K562 (cell line): ENCODE measurements around the gene BCKDK. TPM values are rescaled to one million over a fixed set of nuclear protein-coding genes. Genes with fewer than 3 reads are reported as not detected.

Experiments used
- ATAC-seq: fragments of 200-7000 bp; cut with Tn5 transposase; 3 replicates; pipeline ENCODE4 v1.9.1; 2020; ENCODE audit warnings: moderate library complexity
- BruUV-seq: library from RNA; stranded (reverse); fragments of 400-500 nt; replicated peaks from 2 replicates; lab custom pipeline; 2021; lab: Mats Ljungman, UMichigan
- CTCF ChIA-PET: fragments of 300-600 bp; formaldehyde crosslinking; extraction: SDS; loops from one replicate; lab custom pipeline; 2021; ENCODE audit warnings: low intra/inter-chr PET ratio; lab: Yijun Ruan, JAX
- POLR2A ChIA-PET: fragments of 300-600, 350-650 bp; sonication (Branson Sonifier 250); formaldehyde crosslinking; extraction: SDS; loops from one replicate; lab custom pipeline; 2021; ENCODE audit warnings: antibody characterized with exemption, inconsistent platforms; lab: Yijun Ruan, JAX
- DNase-seq, 4 experiments: peaks; one replicate each; pipeline versions ENCODE4 v3.0.0 to v3.0.0-alpha.2; 2011 to 2018; ENCODE audit warnings: low spot score in 3 of 4, mixed read lengths in 3 of 4; ENCODE audit errors: extremely low read depth in 1 of 4
- FAIRE-seq: peaks from 2 replicates; lab custom pipeline; 2011; peaks lifted over from hg19 to GRCh38; lab: Jason Lieb, UNC
- H2AFZ ChIP-seq: 2 replicates; pipeline ENCODE4 v1.6.0; 2011; ENCODE audit warnings: low read depth, low read length, control low read depth, inconsistent platforms
- H3K27ac ChIP-seq: fragments of 200-600 bp; 3 replicates; pipeline ENCODE4 v1.8.0; 2011; ENCODE audit warnings: low read depth, mild to moderate bottlenecking, control low read depth, inconsistent platforms, low read length, moderate library complexity, mixed read lengths; ENCODE audit errors: extremely low read depth
- H3K27me3 ChIP-seq, 2 experiments: fragments of 300-600 bp in 1 of 2; 2 replicates in 1 of 2; 3 replicates in 1 of 2; pipeline versions ENCODE4 v1.6.0 to v1.8.0; 2011; ENCODE audit warnings: inconsistent platforms in 2 of 2, low read length in 2 of 2, mild to moderate bottlenecking in 1 of 2, mixed read lengths in 1 of 2, moderate library complexity in 1 of 2; ENCODE audit not compliant: control insufficient read depth in 2 of 2, insufficient read depth in 2 of 2
- H3K36me3 ChIP-seq: fragments of 300-600 bp; 3 replicates; pipeline ENCODE4 v1.8.0; 2011; ENCODE audit warnings: mild to moderate bottlenecking, low read length, inconsistent platforms; ENCODE audit not compliant: control insufficient read depth, insufficient read depth
- H3K4me1 ChIP-seq, 2 experiments: fragments of 200-600 bp in 1 of 2; replicated peaks in 1 of 2; 2 replicates in 1 of 2; 3 replicates in 1 of 2; pipeline versions ENCODE4 v1.5.1 to v1.8.0; 2011; ENCODE audit warnings: inconsistent platforms in 2 of 2, low read length in 2 of 2, mild to moderate bottlenecking in 1 of 2, mixed read lengths in 1 of 2, moderate library complexity in 1 of 2; ENCODE audit not compliant: control insufficient read depth in 2 of 2, insufficient read depth in 2 of 2
- H3K4me2 ChIP-seq: 2 replicates; pipeline ENCODE4 v1.6.1; 2011; ENCODE audit warnings: low read length, control low read depth, inconsistent platforms, mixed read lengths; ENCODE audit not compliant: insufficient read depth
- H3K4me3 ChIP-seq: fragments of 200-600 bp; sonication (generic), shearing (Covaris generic); 2 replicates; pipeline ENCODE4 v1.5.1; 2016; ENCODE audit warnings: control low read depth, inconsistent platforms
- H3K79me2 ChIP-seq: fragments of 200-600 bp; 3 replicates; pipeline ENCODE4 v1.8.0; 2011; ENCODE audit warnings: low read length, inconsistent platforms; ENCODE audit not compliant: control insufficient read depth, insufficient read depth
- H3K9ac ChIP-seq, 2 experiments: 2 replicates each; pipeline versions ENCODE4 v1.6.0 to v1.6.1; 2011; ENCODE audit warnings: low read depth in 2 of 2, low read length in 2 of 2, control low read depth in 1 of 2, inconsistent platforms in 1 of 2, mild to moderate bottlenecking in 1 of 2, mixed read lengths in 1 of 2; ENCODE audit not compliant: insufficient read depth in 1 of 2
- H3K9me1 ChIP-seq: one replicate; pipeline ENCODE4 v1.6.0; 2011; ENCODE audit warnings: inconsistent platforms, mild to moderate bottlenecking, low read length, moderate library complexity; ENCODE audit not compliant: control insufficient read depth, insufficient read depth
- H3K9me3 ChIP-seq: replicated peaks from 2 replicates; pipeline ENCODE4 v1.5.1; 2011; ENCODE audit warnings: low read depth, low read length, inconsistent platforms; ENCODE audit not compliant: control insufficient read depth, insufficient read depth
- H4K20me1 ChIP-seq: replicated peaks from 2 replicates; pipeline ENCODE4 v1.6.1; 2011; ENCODE audit warnings: low read length, inconsistent platforms, mixed read lengths; ENCODE audit not compliant: control insufficient read depth, insufficient read depth
- POLR2G ChIP-seq: fragments of 200-400 bp; formaldehyde crosslinking; IDR thresholded peaks from 2 replicates; pipeline ENCODE4 v1.6.1; 2017; ENCODE audit warnings: low read depth, mild to moderate bottlenecking, antibody characterized with exemption, low read length, moderate library complexity
- TSC22D4 ChIP-seq: fragments of 450-650 bp; IDR thresholded peaks from 2 replicates; pipeline ENCODE4 v1.6.1; 2016; ENCODE audit warnings: missing genetic modification characterization, missing biosample characterization, control low read depth
- ZBTB11 ChIP-seq, 3 experiments: fragments of 200-800 bp in 1 of 3; fragments of 250-450 bp in 1 of 3; fragments of 450-650 bp in 1 of 3; sonication (Bioruptor Pico) in 1 of 3; sonication (Bioruptor generic) in 1 of 3; formaldehyde crosslinking in 1 of 3; IDR thresholded peaks; 2 replicates each; pipeline versions ENCODE4 v1.6.1 to v1.8.0; 2016 to 2022; ENCODE audit warnings: mild to moderate bottlenecking in 2 of 3, missing genetic modification characterization in 2 of 3, missing compliant biosample characterization in 1 of 3, moderate library complexity in 1 of 3
- ZNF311 ChIP-seq: fragments of 250-450 bp; sonication (Bioruptor Pico); IDR thresholded peaks from 2 replicates; pipeline ENCODE4 v1.4.0; 2020; ENCODE audit warnings: mild to moderate bottlenecking, moderate library complexity
- ZNF780A ChIP-seq: fragments of 250-450 bp; sonication (Bioruptor Pico); IDR thresholded peaks from 2 replicates; pipeline ENCODE4 v1.5.0; 2021; ENCODE audit warnings: mild to moderate bottlenecking
- WGBS: fragments of 100-300 bp; shearing (Covaris generic); methylation state at CpG from one replicate; pipeline ENCODE4 v1.1.6; 2016; ENCODE audit warnings: low coverage, mixed read lengths; ENCODE audit not compliant: insufficient coverage; ENCODE audit errors: missing lambda C conversion rate; 5-methylcytosine and 5-hydroxymethylcytosine counted together
- in situ Hi-C: fragments of 300-500 bp; cut with MboI; formaldehyde crosslinking; loops from 4 replicates; pipeline ENCODE4 v1.15.0; 2018; ENCODE audit warnings: inconsistent platforms, mixed read lengths
- intact Hi-C: fragments of 100-400 bp; cut with micrococcal nuclease; formaldehyde crosslinking; loops from 2 replicates; pipeline ENCODE4 v1.14.2; 2022
- polyA plus RNA-seq, 8 experiments: library from polyadenylated mRNA; depleted of rRNA in 4 of 8; stranded (reverse) in 5 of 8; unstranded in 3 of 8; fragments of >200 nt; fragmentation: Nextera tagmentation in 2 of 8; fragmentation: Illumina TruSeq in 1 of 8; extraction: Ambion mirVana in 2 of 8; extraction: Trizol in 1 of 8; gene quantifications; 2 replicates each; pipeline versions ENCODE4 v1.2.1 to v1.2.3, GENCODE V29; 2011 to 2014; ENCODE audit warnings: inconsistent platforms in 1 of 8, missing spikeins in 1 of 8
- total RNA-seq, 7 experiments: library from RNA; depleted of rRNA in 6 of 7; stranded (reverse); fragments of >200 nt in 6 of 7; fragmentation: Illumina TruSeq in 2 of 7; extraction: Trizol in 2 of 7; gene quantifications; 2 replicates each; pipeline versions ENCODE4 v1.2.1 to v1.2.3, GENCODE V29; 2011 to 2021; ENCODE audit warnings: low replicate concordance in 1 of 7
- TF ChIP-seq, protein P1 (sequence below): fragments of 450-650 bp; IDR thresholded peaks from 2 replicates; pipeline ENCODE4 v1.6.1; 2016; ENCODE audit warnings: antibody characterized with exemption

The BCKDK gene
- total and polyA plus RNA-seq, 9 of the 15 experiments (the other 6 are each of a cell fraction or from before 2014, with no cell fraction given): 0.58 to 34.8 (median 13.1) TPM

DNA sequence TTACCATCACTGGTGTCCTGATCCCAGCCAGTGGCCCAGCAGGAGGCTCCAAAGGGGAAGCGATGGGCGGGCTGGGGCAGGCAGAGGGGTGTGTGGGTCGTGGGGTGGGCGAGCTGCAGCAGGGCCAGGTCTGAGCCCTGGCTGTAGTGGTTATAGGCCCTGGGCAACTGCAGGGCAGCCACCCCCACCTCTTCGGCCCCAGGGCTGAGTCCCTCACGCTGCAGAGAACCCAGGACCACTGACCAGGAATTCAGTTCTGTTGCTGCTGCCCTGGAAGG lies 21.6 kb upstream of the BCKDK start:
- no peaks in the 10 kb centered on the region for H3K79me2 ChIP-seq
- WGBS: 100% methylated on average over 1 of the region's 6 CpGs
- POLR2A ChIA-PET: interaction anchor here (0.6 to 3.4 kb wide), 5 partner anchors 9 to 1160 kb away, joined by 3 to 32 read pairs (median 3); partner anchors contain the start of genes ZNF646 and ZNF668
- TF ChIP-seq, protein P1, sequence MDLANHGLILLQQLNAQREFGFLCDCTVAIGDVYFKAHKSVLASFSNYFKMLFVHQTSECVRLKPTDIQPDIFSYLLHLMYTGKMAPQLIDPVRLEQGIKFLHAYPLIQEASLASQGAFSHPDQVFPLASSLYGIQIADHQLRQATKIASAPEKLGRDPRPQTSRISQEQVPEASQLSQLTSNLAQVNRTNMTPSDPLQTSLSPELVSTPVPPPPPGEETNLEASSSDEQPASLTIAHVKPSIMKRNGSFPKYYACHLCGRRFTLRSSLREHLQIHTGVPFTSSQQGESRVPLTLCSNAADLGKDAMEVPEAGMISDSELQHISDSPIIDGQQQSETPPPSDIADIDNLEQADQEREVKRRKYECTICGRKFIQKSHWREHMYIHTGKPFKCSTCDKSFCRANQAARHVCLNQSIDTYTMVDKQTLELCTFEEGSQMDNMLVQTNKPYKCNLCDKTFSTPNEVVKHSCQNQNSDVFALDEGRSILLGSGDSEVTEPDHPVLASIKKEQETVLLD: no peak
- TF ChIP-seq TSC22D4 (tag) (no peak), ZNF311 (CRISPR knock-in tag) (no peak), ZNF780A (no peak)
- TF ChIP-seq, all 486 proteins: peak for 0
- DNase-seq (no peak), ATAC-seq (no peak), FAIRE-seq (no peak)
- Histone ChIP-seq H3K27ac (no peak overlapping the region), H2AFZ (no peak overlapping the region), H3K4me1 (peaks cover 0 to 57% of the 10 kb centered on the region in 2 experiments; a peak in 3 of 5 replicates), H3K9ac (0 out of 4 replicates have a peak overlapping the region, but pooled peaks of 1 of the 2 experiments have one; percentile 19), H3K9me1 (no peaks in the 10 kb centered on the region), H3K4me3 (no peak overlapping the region), H3K4me2 (no peak overlapping the region), H3K36me3 (peaks cover 56% of the 10 kb centered on the region; the same call in 2 of the 3 replicates), H3K27me3 (no peaks in the 10 kb centered on the region), H4K20me1 (0 out of 2 replicates have a peak, but pooled peaks cover 5% of the 10 kb centered on the region), H3K9me3 (no peaks in the 10 kb centered on the region)
- no TSS peak for BruUV-seq
- intact Hi-C loops: no loop called here
- in situ Hi-C loops: no loop called here
- CTCF ChIA-PET: no interaction called here

GRCh38 chr16:31087481-31087880 lies 20.7 kb upstream of the BCKDK start:
- ChIA-PET CTCF (no interaction called here), POLR2A (interaction anchor here (0.5 to 1.2 kb wide), 8 partner anchors 8 to 356 kb away, joined by 3 to 5 read pairs (median 4); partner anchors contain the start of genes ZNF646 and ZNF668)
- Histone ChIP-seq H3K27ac (no peak overlapping the region), H3K9me1 (no peaks in the 10 kb centered on the region), H3K27me3 (no peaks in the 10 kb centered on the region), H3K79me2 (peaks cover 3% of the 10 kb centered on the region), H3K36me3 (peaks cover 51% of the 10 kb centered on the region; the same call in 2 of the 3 replicates), H2AFZ (no peak overlapping the region), H3K9ac (peak overlapping the region in 1 of 2 experiments; percentile 74; a peak in 2 of 4 replicates)
- BruUV-seq: no TSS peak
- no peak for DNase-seq
- 85% methylated on average over 8 of the region's 8 CpGs for WGBS
- no peak for ATAC-seq
- TF ChIP-seq, protein P1: no peak
- 0 out of 2 replicates have a peak, but pooled peaks have one; percentile 20 for TF ChIP-seq POLR2G
- TF ChIP-seq ZBTB11 (CRISPR knock-in tag; IDR thresholded peaks at IDR 0.05): no peak
- TF ChIP-seq, all 486 proteins: peak for 1
- Histone ChIP-seq H3K9me3 (no peaks in the 10 kb centered on the region), H3K4me2 (no peak overlapping the region), H3K4me3 (no peak overlapping the region), H4K20me1 (peaks cover 2% of the 10 kb centered on the region; the same call in 1 of the 2 replicates), H3K4me1 (peaks cover 0 to 51% of the 10 kb centered on the region in 2 experiments; a peak in 3 of 5 replicates)
- in situ Hi-C loops (no loop called here), intact Hi-C loops (no loop called here)
- no peak for FAIRE-seq
